Natural killer cell (primary cell): ENCODE data around the gene MATK. TPM values are rescaled to one million over a fixed set of nuclear protein-coding genes. Genes with fewer than 3 reads are reported as not detected.

Experiments used
- ATAC-seq, 3 donors: fragments of 150-1000 bp in 2 of 3; fragments of 200-7000 bp in 1 of 3; cut with Tn5 transposase; 1 replicate in 1 of 3; 2 replicates in 2 of 3; pipeline ENCODE4 v1.10.0; 2021; ENCODE audit warnings: mild to moderate bottlenecking in 2 of 3, moderate library complexity in 2 of 3
- DNase-seq, 2 donors: peaks; one replicate each; pipeline versions ENCODE4 v3.0.0 to v3.0.0-alpha.2; 2013 to 2021; ENCODE audit warnings: mixed read lengths in 1 of 2
- H3K27ac ChIP-seq: one replicate; pipeline ENCODE4 v1.5.1; 2013; ENCODE audit warnings: mild to moderate bottlenecking, low read length
- H3K27me3 ChIP-seq: one replicate; pipeline ENCODE4 v1.6.1; 2013; ENCODE audit warnings: low read length; ENCODE audit not compliant: control insufficient read depth, insufficient read depth
- H3K36me3 ChIP-seq: one replicate; pipeline ENCODE4 v1.6.1; 2013; ENCODE audit warnings: low read length; ENCODE audit not compliant: control insufficient read depth, insufficient read depth
- H3K4me1 ChIP-seq: one replicate; pipeline ENCODE4 v1.6.1; 2013; ENCODE audit warnings: low read length; ENCODE audit not compliant: control insufficient read depth, insufficient read depth
- H3K4me3 ChIP-seq: one replicate; pipeline ENCODE4 v1.5.1; 2013; ENCODE audit warnings: low read length
- H3K9me3 ChIP-seq: one replicate; pipeline ENCODE4 v1.6.1; 2013; ENCODE audit warnings: low read length; ENCODE audit not compliant: control insufficient read depth, insufficient read depth
- H3K27ac Mint-ChIP-seq, 2 donors: one replicate each; pipeline ENCODE4 v1.8.0; 2022; ENCODE audit warnings: mild to moderate bottlenecking in 2 of 2, mixed read lengths in 2 of 2, moderate library complexity in 1 of 2
- H3K27me3 Mint-ChIP-seq, 2 donors: one replicate each; pipeline ENCODE4 v1.8.0; 2022; ENCODE audit warnings: low read depth in 2 of 2, mixed read lengths in 2 of 2
- H3K36me3 Mint-ChIP-seq: one replicate; pipeline ENCODE4 v1.8.0; 2022; ENCODE audit warnings: mixed read lengths
- H3K4me1 Mint-ChIP-seq, 2 donors: one replicate each; pipeline ENCODE4 v1.8.0; 2022; ENCODE audit warnings: mixed read lengths in 2 of 2
- H3K4me3 Mint-ChIP-seq: one replicate; pipeline ENCODE4 v1.8.0; 2022; ENCODE audit warnings: mild to moderate bottlenecking, moderate library complexity, mixed read lengths
- H3K9me3 Mint-ChIP-seq, 2 donors: one replicate each; pipeline ENCODE4 v1.8.0; 2022; ENCODE audit warnings: mixed read lengths in 2 of 2
- CTCF ChIP-seq: fragments of 200-600 bp; IDR thresholded peaks from one replicate; pipeline ENCODE4 v1.8.0; 2022; ENCODE audit warnings: antibody characterized with exemption
- WGBS: methylation state at CpG from one replicate; pipeline ENCODE4 v1.1.7; 2013; ENCODE audit warnings: missing lambda C conversion rate; ENCODE audit not compliant: insufficient coverage; 5-methylcytosine and 5-hydroxymethylcytosine counted together
- intact Hi-C: fragments of 100-400 bp; cut with micrococcal nuclease; formaldehyde crosslinking; loops from one replicate; pipeline ENCODE4 v1.14.2; 2022
- total RNA-seq, 4 donors: library from RNA; stranded (reverse); fragments of 120-200 nt in 1 of 4; gene quantifications; one replicate each; pipeline versions ENCODE4 v1.2.3 to v1.2.4, GENCODE V29; 2013 to 2022

The MATK gene
- total RNA-seq, 3 donors from 2014 or later (not counting 1 experiment from before 2014, with no cell fraction given): 269 to 353 (median 317) TPM

GRCh38 chr19:3748965-3749364 lies 37.2 kb downstream of the MATK start:
- DNase-seq: no peak
- 94% methylated on average over 7 of the region's 8 CpGs for WGBS
- intact Hi-C loops: no loop called here

GRCh38 chr19:3746371-3747056 lies 39.7 kb downstream of the MATK start:
- Mint-ChIP-seq H3K4me3 (no peak overlapping the region), H3K27ac (no peak overlapping the region), H3K27me3 (no peaks in the 10 kb centered on the region), H3K36me3 (no peaks in the 10 kb centered on the region), H3K4me1 (no peaks in the 10 kb centered on the region), H3K9me3 (no peaks in the 10 kb centered on the region)
- ATAC-seq (no peak), DNase-seq (no peak)
- 84% methylated on average over 31 of the region's 31 CpGs for WGBS
- Histone ChIP-seq H3K9me3 (no peaks in the 10 kb centered on the region), H3K4me1 (no peaks in the 10 kb centered on the region), H3K36me3 (peaks cover 16% of the 10 kb centered on the region), H3K4me3 (no peak overlapping the region), H3K27ac (no peak overlapping the region), H3K27me3 (no peaks in the 10 kb centered on the region)
- intact Hi-C loops: no loop called here
- no peak for TF ChIP-seq CTCF

More at GRCh38 chr19:3748965-3749364, 37.2 kb downstream of the MATK start:
- H3K27ac Mint-ChIP-seq: no peak overlapping the region
- Histone ChIP-seq H3K4me1 (no peaks in the 10 kb centered on the region), H3K27me3 (no peaks in the 10 kb centered on the region), H3K9me3 (no peaks in the 10 kb centered on the region), H3K27ac (no peak overlapping the region), H3K36me3 (peaks cover 26% of the 10 kb centered on the region), H3K4me3 (no peak overlapping the region)
- no peak overlapping the region for H3K4me3 Mint-ChIP-seq
- no peaks in the 10 kb centered on the region for H3K36me3 Mint-ChIP-seq
- TF ChIP-seq CTCF: no peak
- H3K9me3 Mint-ChIP-seq: no peaks in the 10 kb centered on the region
- no peaks in the 10 kb centered on the region for H3K27me3 Mint-ChIP-seq
- H3K4me1 Mint-ChIP-seq: no peaks in the 10 kb centered on the region
- no peak for ATAC-seq

- DNase-seq: no peak
- TF ChIP-seq CTCF: no peak
Measured at GRCh38 chr19:3745363-3746045, 40.7 kb downstream of the MATK start.

More at GRCh38 chr19:3745363-3746045, 40.7 kb downstream of the MATK start:
- Histone ChIP-seq H3K4me3 (no peak overlapping the region), H3K36me3 (peaks cover 10% of the 10 kb centered on the region), H3K4me1 (no peaks in the 10 kb centered on the region), H3K27me3 (no peaks in the 10 kb centered on the region), H3K27ac (no peak overlapping the region), H3K9me3 (no peaks in the 10 kb centered on the region)
- H3K4me3 Mint-ChIP-seq: no peak overlapping the region
- no peaks in the 10 kb centered on the region for H3K4me1 Mint-ChIP-seq
- H3K9me3 Mint-ChIP-seq: no peaks in the 10 kb centered on the region
- no peaks in the 10 kb centered on the region for H3K36me3 Mint-ChIP-seq
- no peaks in the 10 kb centered on the region for H3K27me3 Mint-ChIP-seq
- intact Hi-C loops: no loop called here
- H3K27ac Mint-ChIP-seq: no peak overlapping the region
- 73% methylated on average over 7 of the region's 8 CpGs for WGBS
- ATAC-seq: no peak
